GM12878 (cell line): Measurements from ENCODE around the gene SOX6. TPM values are rescaled to one million over a fixed set of nuclear protein-coding genes. Genes with fewer than 3 reads are reported as not detected.

Experiments
- ATAC-seq: fragments of 200-7000 bp; cut with Tn5 transposase; 3 replicates; pipeline ENCODE4 v1.9.1; 2020; ENCODE audit warnings: mild to moderate bottlenecking, moderate library complexity
- BruUV-seq: library from RNA; stranded (reverse); fragments of 400-500 nt; replicated peaks from 2 replicates; lab custom pipeline; 2021; lab: Mats Ljungman, UMichigan
- CTCF ChIA-PET: fragments of 300-600 bp; sonication (Branson Sonifier 250); formaldehyde crosslinking; extraction: SDS; loops from one replicate; lab custom pipeline; 2021; ENCODE audit warnings: inconsistent platforms; lab: Yijun Ruan, JAX
- POLR2A ChIA-PET: fragments of 350-600 bp; formaldehyde crosslinking; extraction: SDS; loops from one replicate; lab custom pipeline; 2021; ENCODE audit warnings: inconsistent platforms; lab: Charles Lee
- RAD21 ChIA-PET: fragments of 300-600 bp; sonication (Branson Sonifier 250); formaldehyde crosslinking; loops from one replicate; lab custom pipeline; 2023; ENCODE audit warnings: antibody characterized with exemption; ENCODE audit not compliant: unreplicated experiment; lab: Charles Lee
- SMC1A ChIA-PET: fragments of 300-600 bp; sonication (Branson Sonifier 250); formaldehyde crosslinking; loops from one replicate; lab custom pipeline; 2023; ENCODE audit not compliant: unreplicated experiment, uncharacterized antibody; lab: Charles Lee
- DNase-seq: peaks from one replicate; pipeline ENCODE4 v3.0.0-alpha.2; 2011; ENCODE audit warnings: low read depth, low spot score
- FAIRE-seq: peaks from 3 replicates; lab custom pipeline; 2011; peaks lifted over from hg19 to GRCh38; lab: Jason Lieb, UNC
- H2AFZ ChIP-seq: 2 replicates; pipeline ENCODE4 v1.6.0; 2011; ENCODE audit warnings: low read depth, low read length, control low read depth; ENCODE audit not compliant: control insufficient read depth
- H3K27ac ChIP-seq: 2 replicates; pipeline ENCODE4 v1.5.1; 2011; ENCODE audit warnings: control low read depth; ENCODE audit not compliant: control insufficient read depth, insufficient read depth
- H3K27me3 ChIP-seq, 2 experiments: replicated peaks in 1 of 2; 2 replicates each; pipeline versions ENCODE4 v1.6.0 to v1.6.1; 2011; ENCODE audit warnings: low read length in 1 of 2; ENCODE audit not compliant: control insufficient read depth in 2 of 2, insufficient read depth in 2 of 2
- H3K36me3 ChIP-seq, 2 experiments: 2 replicates each; pipeline ENCODE4 v1.5.1; 2011; ENCODE audit warnings: low read length in 1 of 2; ENCODE audit not compliant: control insufficient read depth in 2 of 2, insufficient read depth in 2 of 2
- H3K4me1 ChIP-seq: 2 replicates; pipeline ENCODE4 v1.6.1; 2011; ENCODE audit warnings: mild to moderate bottlenecking, low read length, moderate library complexity, mixed read lengths; ENCODE audit not compliant: control insufficient read depth, insufficient read depth
- H3K4me2 ChIP-seq: 2 replicates; pipeline ENCODE4 v1.6.0; 2011; ENCODE audit warnings: control low read depth; ENCODE audit not compliant: control insufficient read depth, insufficient read depth
- H3K4me3 ChIP-seq: fragments of 200-600 bp; sonication (generic); 2 replicates; pipeline ENCODE4 v1.5.1; 2016
- H3K79me2 ChIP-seq: 2 replicates; pipeline ENCODE4 v1.6.0; 2011; ENCODE audit warnings: low read length; ENCODE audit not compliant: control insufficient read depth, insufficient read depth
- H3K9ac ChIP-seq: 2 replicates; pipeline ENCODE4 v1.8.0; 2011; ENCODE audit warnings: low read length, control low read depth, mixed read lengths; ENCODE audit not compliant: control insufficient read depth, insufficient read depth
- H3K9me3 ChIP-seq: replicated peaks from 3 replicates; pipeline ENCODE4 v1.5.1; 2011; ENCODE audit warnings: mild to moderate bottlenecking, low read length; ENCODE audit not compliant: control insufficient read depth, insufficient read depth
- H4K20me1 ChIP-seq: 2 replicates; pipeline ENCODE4 v1.6.0; 2011; ENCODE audit not compliant: control insufficient read depth, insufficient read depth
- ATF2 ChIP-seq: IDR thresholded peaks from 2 replicates; pipeline ENCODE4 v1.6.1; 2012; ENCODE audit warnings: low read length, inconsistent platforms
- ATF3 ChIP-seq: IDR thresholded peaks from 2 replicates; pipeline ENCODE4 v1.6.1; 2011; ENCODE audit warnings: low read depth, mild to moderate bottlenecking, low read length, moderate library complexity, borderline replicate concordance; ENCODE audit errors: extremely low read depth
- BCL11A ChIP-seq: IDR thresholded peaks from 2 replicates; pipeline ENCODE4 v1.6.1; 2011; ENCODE audit warnings: low read depth, low read length
- BHLHE40 ChIP-seq, 2 experiments: fragments of 450-650 bp in 1 of 2; IDR thresholded peaks; 2 replicates each; pipeline ENCODE4 v1.6.1; 2011 to 2017; ENCODE audit warnings: low read depth in 2 of 2, borderline replicate concordance in 1 of 2, improper control_type of control experiment in 1 of 2, low read length in 1 of 2, mild to moderate bottlenecking in 1 of 2
- BRCA1 ChIP-seq: IDR thresholded peaks from 2 replicates; pipeline ENCODE4 v1.6.1; 2011; ENCODE audit warnings: low read depth, low read length, improper control_type of control experiment
- CBX3 ChIP-seq: fragments of 200-600 bp; sonication (generic); IDR thresholded peaks from 2 replicates; pipeline ENCODE4 v1.6.1; 2016; ENCODE audit warnings: low read depth, borderline replicate concordance
- HDAC6 ChIP-seq: fragments of 200-600 bp; sonication (generic); IDR thresholded peaks from one replicate; pipeline ENCODE4 v1.8.0; 2017; ENCODE audit warnings: antibody characterized with exemption; ENCODE audit not compliant: unreplicated experiment
- HDGF ChIP-seq: fragments of 450-650 bp; IDR thresholded peaks from 2 replicates; pipeline ENCODE4 v1.6.1; 2016; ENCODE audit warnings: antibody characterized with exemption
- IRF5 ChIP-seq: fragments of 450-650 bp; IDR thresholded peaks from 2 replicates; pipeline ENCODE4 v1.6.1; 2017; ENCODE audit warnings: borderline replicate concordance
- NR2C1 ChIP-seq: fragments of 450-650 bp; IDR thresholded peaks from 2 replicates; pipeline ENCODE4 v1.6.1; 2017; ENCODE audit warnings: antibody characterized with exemption, mild to moderate bottlenecking, moderate library complexity
- PBX3 ChIP-seq: IDR thresholded peaks from 2 replicates; pipeline ENCODE4 v1.6.1; 2011; ENCODE audit warnings: mild to moderate bottlenecking, low read depth, low read length, moderate library complexity; ENCODE audit not compliant: insufficient replicate concordance
- SMAD5 ChIP-seq: IDR thresholded peaks from 2 replicates; pipeline ENCODE4 v1.6.1; 2016; ENCODE audit warnings: antibody characterized with exemption, low read depth
- SP1 ChIP-seq: IDR thresholded peaks from one replicate; pipeline ENCODE4 v1.6.1; 2011; ENCODE audit warnings: low read depth, low read length
- SUZ12 ChIP-seq: fragments of 200-600 bp; sonication (generic); IDR thresholded peaks from one replicate; pipeline ENCODE4 v1.6.1; 2018; ENCODE audit warnings: antibody characterized with exemption, mild to moderate bottlenecking; ENCODE audit not compliant: unreplicated experiment
- TCF12 ChIP-seq: IDR thresholded peaks from 2 replicates; pipeline ENCODE4 v1.6.1; 2011; ENCODE audit warnings: low read depth, mild to moderate bottlenecking, low read length
- WRNIP1 ChIP-seq: IDR thresholded peaks from 2 replicates; pipeline ENCODE4 v1.6.1; 2011; ENCODE audit warnings: low read depth, low read length, improper control_type of control experiment, borderline replicate concordance
- ZBTB4 ChIP-seq: fragments of 450-650 bp; formaldehyde crosslinking; IDR thresholded peaks from 2 replicates; pipeline ENCODE4 v1.4.0; 2022; ENCODE audit warnings: mild to moderate bottlenecking, moderate library complexity
- WGBS: methylation state at CpG from one replicate; pipeline ENCODE4 v1.1.6; 2016; ENCODE audit warnings: low lambda C conversion rate; ENCODE audit not compliant: insufficient replicate concordance, insufficient coverage; ENCODE audit errors: missing lambda C conversion rate; 5-methylcytosine and 5-hydroxymethylcytosine counted together
- in situ Hi-C: fragments of 300-500 bp; cut with MboI; formaldehyde crosslinking; loops from 9 replicates; pipeline ENCODE4 v1.14.3; 2018; ENCODE audit warnings: mixed read lengths
- intact Hi-C: fragments of 100-400 bp; cut with micrococcal nuclease; formaldehyde crosslinking; loops from one replicate; pipeline ENCODE4 v1.14.2; 2022; ENCODE audit not compliant: unreplicated experiment
- polyA plus RNA-seq, 11 experiments: library from polyadenylated mRNA; depleted of rRNA in 4 of 11; unstranded in 6 of 11; stranded (reverse) in 5 of 11; fragments of >200 nt; fragmentation: Nextera tagmentation in 4 of 11; fragmentation: Illumina TruSeq in 1 of 11; extraction: Ambion mirVana in 4 of 11; extraction: Trizol in 1 of 11; gene quantifications; 1 replicate in 1 of 11; 2 replicates in 10 of 11; pipeline versions ENCODE4 v1.2.1 to v1.2.3, GENCODE V29; 2011 to 2016; ENCODE audit warnings: inconsistent platforms in 2 of 11, missing spikeins in 2 of 11, low read depth in 1 of 11
- total RNA-seq, 4 experiments: library from RNA; depleted of rRNA in 3 of 4; stranded (reverse); fragments of >200 nt in 3 of 4; fragmentation: Illumina TruSeq in 1 of 4; extraction: Trizol in 1 of 4; gene quantifications; 2 replicates each; pipeline versions ENCODE4 v1.2.1 to v1.2.3, GENCODE V29; 2013 to 2021

The SOX6 gene
- total and polyA plus RNA-seq, 10 of the 15 experiments (the other 5 are each of a cell fraction or from before 2014, with no cell fraction given), result 0.03 to 0.71 (median 0.29) TPM; not detected in 4

- SMC1A ChIA-PET, result no interaction called here
- FAIRE-seq, result no peak
- POLR2A ChIA-PET, result no interaction called here
- 27% methylated on average over 5 of the region's 5 CpGs for WGBS
- in situ Hi-C loops, result no loop called here
- Histone ChIP-seq H3K4me2 (no peak overlapping the region), H3K4me1 (no peaks in the 10 kb centered on the region), H3K4me3 (no peak overlapping the region), H3K9ac (no peak overlapping the region), H3K36me3 (no peaks in the 10 kb centered on the region), H3K27ac (no peak overlapping the region), H3K79me2 (no peaks in the 10 kb centered on the region), H4K20me1 (no peaks in the 10 kb centered on the region), H3K27me3 (no peaks in the 10 kb centered on the region; a peak in 2 of 4 replicates), H3K9me3 (no peaks in the 10 kb centered on the region), H2AFZ (no peak overlapping the region)
- ATAC-seq, result no peak
- RAD21 ChIA-PET, result no interaction called here
- BruUV-seq, result no TSS peak
- CTCF ChIA-PET, result no interaction called here
- intact Hi-C loops, result no loop called here
- no peak for DNase-seq
- no peak for TF ChIP-seq ATF3
- TF ChIP-seq SP1, result no peak
- TF ChIP-seq BCL11A, result no peak
- no peak for TF ChIP-seq BHLHE40 (IDR thresholded peaks at IDR 0.05; ENCODE audit: borderline replicate concordance in 1 of 2, low read depth in 2 of 2, low read length in 1 of 2)
- TF ChIP-seq BRCA1, result no peak
- TF ChIP-seq SMAD5, result no peak
- no peak for TF ChIP-seq ZBTB4 (CRISPR knock-in tag)
- TF ChIP-seq NR2C1, result no peak
- TF ChIP-seq SUZ12, result no peak
- TF ChIP-seq TCF12, result no peak
- TF ChIP-seq HDAC6, result no peak
- no peak for TF ChIP-seq PBX3
- TF ChIP-seq HDGF, result no peak
- no peak for TF ChIP-seq CBX3
- TF ChIP-seq IRF5, result no peak
- TF ChIP-seq ATF2, result no peak
- no peak for TF ChIP-seq WRNIP1
Observed at GRCh38 chr11:16015741-16016467, 340.4 kb downstream of the SOX6 start.
